HepG2 (cell line): ENCODE data around the gene BAIAP2L1. TPM values are rescaled to one million over a fixed set of nuclear protein-coding genes. Genes with fewer than 3 reads are reported as not detected.

Source experiments
- ATAC-seq: fragments of 200-7000 bp; cut with Tn5 transposase; 3 replicates; pipeline ENCODE4 v1.9.1; 2020; ENCODE audit warnings: mild to moderate bottlenecking, moderate library complexity
- BruUV-seq: library from RNA; stranded (reverse); fragments of 400-500 nt; replicated peaks from 2 replicates; lab custom pipeline; 2021; lab: Mats Ljungman, UMichigan
- CTCF ChIA-PET: fragments of 300-600 bp; formaldehyde crosslinking; extraction: SDS; loops from one replicate; lab custom pipeline; 2021; ENCODE audit warnings: low total read pairs, inconsistent platforms, low intra/inter-chr PET ratio; lab: Yijun Ruan, JAX
- POLR2A ChIA-PET: fragments of 350-600 bp; sonication (Branson Sonifier 250); formaldehyde crosslinking; loops from one replicate; lab custom pipeline; 2020; ENCODE audit warnings: antibody characterized with exemption, inconsistent platforms; lab: Yijun Ruan, JAX
- DNase-seq: peaks from one replicate; pipeline ENCODE4 v3.0.0-alpha.2; 2015; ENCODE audit warnings: low spot score
- FAIRE-seq: peaks from 3 replicates; lab custom pipeline; 2011; peaks lifted over from hg19 to GRCh38; lab: Jason Lieb, UNC
- H2AFZ ChIP-seq: one replicate; pipeline ENCODE4 v1.6.1; 2011; ENCODE audit warnings: low read length, inconsistent platforms
- H3K27ac ChIP-seq: fragments of 300-600 bp; 3 replicates; pipeline ENCODE4 v1.8.0; 2011; ENCODE audit warnings: mixed run types, mild to moderate bottlenecking, mixed read lengths, low read length, inconsistent platforms; ENCODE audit not compliant: insufficient read depth; ENCODE audit errors: extremely low read length
- H3K27me3 ChIP-seq, 2 experiments: fragments of 200-600 bp in 1 of 2; 2 replicates in 1 of 2; 3 replicates in 1 of 2; pipeline versions ENCODE4 v1.6.0 to v1.8.0; 2011; ENCODE audit warnings: low read length in 2 of 2, mild to moderate bottlenecking in 2 of 2, moderate library complexity in 2 of 2, inconsistent platforms in 1 of 2; ENCODE audit not compliant: insufficient read depth in 2 of 2, control insufficient read depth in 1 of 2
- H3K36me3 ChIP-seq, 2 experiments: fragments of 200-600 bp in 1 of 2; replicated peaks in 1 of 2; 2 replicates in 1 of 2; 3 replicates in 1 of 2; pipeline versions ENCODE4 v1.5.1 to v1.8.0; 2011; ENCODE audit warnings: low read length in 2 of 2, inconsistent platforms in 1 of 2; ENCODE audit not compliant: insufficient read depth in 2 of 2, control insufficient read depth in 1 of 2
- H3K4me1 ChIP-seq: 2 replicates; pipeline ENCODE4 v1.5.1; 2012; ENCODE audit warnings: low read length, inconsistent platforms; ENCODE audit not compliant: insufficient read depth
- H3K4me2 ChIP-seq: 2 replicates; pipeline ENCODE4 v1.6.0; 2011; ENCODE audit warnings: low read depth, low read length, inconsistent platforms
- H3K4me3 ChIP-seq, 3 experiments: fragments of 200-600 bp in 1 of 3; sonication (generic), shearing (Covaris generic) in 1 of 3; replicated peaks in 1 of 3; 2 replicates each; pipeline ENCODE4 v1.5.1; 2011 to 2016; ENCODE audit warnings: low read length in 3 of 3, inconsistent platforms in 2 of 3, low read depth in 2 of 3, mild to moderate bottlenecking in 2 of 3, control low read depth in 1 of 3, mixed read lengths in 1 of 3; ENCODE audit not compliant: insufficient read depth in 1 of 3
- H3K79me2 ChIP-seq: one replicate; pipeline ENCODE4 v1.6.1; 2011; ENCODE audit warnings: low read length, inconsistent platforms; ENCODE audit not compliant: insufficient read depth
- H3K9ac ChIP-seq: 2 replicates; pipeline ENCODE4 v1.6.0; 2011; ENCODE audit warnings: mild to moderate bottlenecking, low read depth, low read length, inconsistent platforms; ENCODE audit not compliant: insufficient read depth
- H3K9me3 ChIP-seq: 2 replicates; pipeline ENCODE4 v1.5.1; 2012; ENCODE audit warnings: mild to moderate bottlenecking, low read length
- H4K20me1 ChIP-seq: 2 replicates; pipeline ENCODE4 v1.6.0; 2011; ENCODE audit warnings: inconsistent platforms, mild to moderate bottlenecking, low read length, moderate library complexity; ENCODE audit not compliant: insufficient read depth
- ETV6 ChIP-seq: sonication (generic); formaldehyde crosslinking; conservative IDR thresholded peaks from 2 replicates; pipeline ENCODE4 v1.4.0; 2020; ENCODE audit warnings: missing genetic modification reagents
- FOXP1 ChIP-seq, 2 experiments: fragments of 450-650 bp in 1 of 2; IDR thresholded peaks; 2 replicates each; pipeline ENCODE4 v1.6.1; 2017 to 2018; ENCODE audit warnings: antibody characterized with exemption in 1 of 2
- HBP1 ChIP-seq: IDR thresholded peaks from 2 replicates; pipeline ENCODE4 v1.6.1; 2016; ENCODE audit warnings: low read depth, control low read depth
- MYPOP ChIP-seq: sonication (generic); formaldehyde crosslinking; IDR thresholded peaks from 2 replicates; pipeline ENCODE4 v1.8.1; 2023; ENCODE audit warnings: mild to moderate bottlenecking, moderate library complexity, missing genetic modification reagents
- NKX3-1 ChIP-seq: sonication (generic); formaldehyde crosslinking; IDR thresholded peaks from 2 replicates; pipeline ENCODE4 v1.5.0; 2020; ENCODE audit warnings: missing genetic modification reagents
- SAP130 ChIP-seq: IDR thresholded peaks from 2 replicates; pipeline ENCODE4 v1.6.1; 2016; ENCODE audit warnings: low read depth
- SRSF4 ChIP-seq: fragments of 200-400 bp; formaldehyde crosslinking; IDR thresholded peaks from one replicate; pipeline ENCODE4 v1.6.1; 2018; ENCODE audit warnings: mild to moderate bottlenecking, low read depth, low read length, moderate library complexity; ENCODE audit not compliant: poor library complexity, severe bottlenecking
- THRA ChIP-seq: sonication (generic); formaldehyde crosslinking; IDR thresholded peaks from 2 replicates; pipeline ENCODE4 v1.4.0; 2020; ENCODE audit warnings: missing genetic modification reagents, borderline replicate concordance
- ZGPAT ChIP-seq: IDR thresholded peaks from 2 replicates; pipeline ENCODE4 v1.6.1; 2016; ENCODE audit warnings: mild to moderate bottlenecking
- ZNF563 ChIP-seq: sonication (generic); formaldehyde crosslinking; IDR thresholded peaks from 2 replicates; pipeline ENCODE4 v1.8.0; 2022; ENCODE audit warnings: mild to moderate bottlenecking, moderate library complexity, missing genetic modification reagents
- ZNF605 ChIP-seq: sonication (generic); formaldehyde crosslinking; IDR thresholded peaks from 2 replicates; pipeline ENCODE4 v1.8.0; 2022; ENCODE audit warnings: mild to moderate bottlenecking, missing genetic modification reagents
- ZNF713 ChIP-seq: sonication (generic); formaldehyde crosslinking; IDR thresholded peaks from 2 replicates; pipeline ENCODE4 v1.4.0; 2020; ENCODE audit warnings: mild to moderate bottlenecking, missing genetic modification reagents
- ZNF747 ChIP-seq: sonication (generic); formaldehyde crosslinking; IDR thresholded peaks from 2 replicates; pipeline ENCODE4 v1.8.1; 2023; ENCODE audit warnings: missing genetic modification reagents, mild to moderate bottlenecking, borderline replicate concordance
- WGBS: methylation state at CpG from one replicate; pipeline ENCODE4 v1.1.6; 2017; ENCODE audit warnings: low lambda C conversion rate; 5-methylcytosine and 5-hydroxymethylcytosine counted together
- in situ Hi-C: cut with HindIII; loops from 2 replicates; pipeline ENCODE4 v1.10.0; 2017; ENCODE audit warnings: low pct_unique_long_range_greater_than_20kb; ENCODE audit not compliant: extremely low pct_ligation_motif_present
- intact Hi-C: fragments of 100-400 bp; cut with micrococcal nuclease; formaldehyde crosslinking; loops from one replicate; pipeline ENCODE4 v1.10.0; 2022; ENCODE audit not compliant: unreplicated experiment
- polyA plus RNA-seq, 8 experiments: library from polyadenylated mRNA; depleted of rRNA in 3 of 8; stranded (reverse) in 7 of 8; unstranded in 1 of 8; fragments of >200 nt; fragmentation: Illumina TruSeq in 4 of 8; extraction: Trizol in 4 of 8; gene quantifications; 2 replicates each; pipeline versions ENCODE4 v1.2.1 to v1.2.3, GENCODE V29; 2011 to 2016; ENCODE audit warnings: low read depth in 4 of 8, missing spikeins in 1 of 8, mixed read lengths in 1 of 8; ENCODE audit not compliant: insufficient read depth in 1 of 8
- total RNA-seq, 5 experiments: library from RNA; depleted of rRNA; stranded (reverse); fragments of >200 nt; fragmentation: Illumina TruSeq; extraction: Trizol; gene quantifications; 2 replicates each; pipeline ENCODE4 v1.2.3, GENCODE V29; 2016; ENCODE audit warnings: low read depth in 1 of 5

Gene BAIAP2L1
- total and polyA plus RNA-seq, 2 of the 13 experiments (the other 11 are each of a cell fraction or from before 2014, with no cell fraction given): 13.0 to 21.5 TPM

- H3K9ac ChIP-seq: peak overlapping the region; percentile 6; the same call in 1 of the 2 replicates
- no peak overlapping the region for H2AFZ ChIP-seq
- DNase-seq (no peak), ATAC-seq (no peak), FAIRE-seq (peak; percentile 18)
- in situ Hi-C loops (loop anchor here (5.0 kb wide), 1 partner anchor 106 kb away; no protein-coding TSS in a partner anchor), intact Hi-C loops (loop anchor here (5.0 kb wide), 1 partner anchor 36 kb away; no protein-coding TSS in a partner anchor)
- TSS peak; percentile 49 for BruUV-seq
- ChIA-PET CTCF (no interaction called here), POLR2A (interaction anchor here (1.3 kb wide), 1 partner anchor 19 kb away, joined by 6 read pairs; no protein-coding TSS in a partner anchor)
- no peaks in the 10 kb centered on the region for H3K36me3 ChIP-seq
- H3K27ac ChIP-seq: peak overlapping the region; percentile 51
- no peaks in the 10 kb centered on the region for H3K27me3 ChIP-seq
- WGBS: 22% methylated on average over 20 of the region's 20 CpGs
- H3K4me2 ChIP-seq: peak overlapping the region; percentile 66
- peaks cover 49% of the 10 kb centered on the region for H3K79me2 ChIP-seq
- 0 out of 2 replicates have a peak, but pooled peaks cover 4% of the 10 kb centered on the region for H4K20me1 ChIP-seq
- H3K4me3 ChIP-seq: peak overlapping the region; percentile 70 to 85 (median 72); a peak in 5 of 6 replicates
- no peaks in the 10 kb centered on the region for H3K9me3 ChIP-seq
- H3K4me1 ChIP-seq: peaks cover 55% of the 10 kb centered on the region
- TF ChIP-seq FOXP1 (IDR thresholded peaks at IDR 0.05) (no peak), FOXP1 (CRISPR knock-in tag; IDR thresholded peaks at IDR 0.05) (no peak), MYPOP (CRISPR knock-in tag) (no peak), ZNF713 (CRISPR knock-in tag) (no peak), ZNF605 (CRISPR knock-in tag) (no peak), NKX3-1 (CRISPR knock-in tag) (no peak), ETV6 (CRISPR knock-in tag) (no peak), SRSF4 (no peak), THRA (CRISPR knock-in tag) (no peak), ZNF747 (no peak), ZNF563 (CRISPR knock-in tag) (no peak), ZGPAT (0 out of 2 replicates have a peak, but pooled peaks have one; percentile 3), SAP130 (peak; percentile 32; the same call in 1 of the 2 replicates), HBP1 (CRISPR knock-in tag) (no peak)
These were observed 2.1 kb downstream of the BAIAP2L1 start for GRCh38 chr7:98398567-98399372.
